GM19328 (cell line): ENCODE data around the gene TMEM182.

ENCODE experiments used
- ATAC-seq: cut with Tn5 transposase; IDR thresholded peaks from one replicate; pipeline ENCODE4 v1.9.1; 2021; ENCODE audit warnings: mild to moderate bottlenecking, moderate library complexity; ENCODE audit not compliant: unreplicated experiment

TMEM182 gene

GRCh38 chr2:102765061-102765460 is 3.2 kb downstream of the TMEM182 start:
- ATAC-seq: no peak

GRCh38 chr2:102768253-102768652 is 6.4 kb downstream of the TMEM182 start:
- no peak for ATAC-seq

GRCh38 chr2:102768892-102769291 is 7.1 kb downstream of the TMEM182 start:
- ATAC-seq: no peak

- no peak for ATAC-seq
Observed at GRCh38 chr2:102770506-102770905, 8.7 kb downstream of the TMEM182 start.

GRCh38 chr2:102771114-102771513 is 9.3 kb downstream of the TMEM182 start:
- ATAC-seq: no peak

GRCh38 chr2:102772659-102773058 is 10.8 kb downstream of the TMEM182 start:
- no peak for ATAC-seq

- no peak for ATAC-seq
Observed at GRCh38 chr2:102773149-102773705, 11.4 kb downstream of the TMEM182 start.

GRCh38 chr2:102778260-102778659 is 16.4 kb downstream of the TMEM182 start:
- no peak for ATAC-seq

- ATAC-seq: no peak
Observed at GRCh38 chr2:102780467-102780866, 18.6 kb downstream of the TMEM182 start.

- no peak for ATAC-seq
Observed at GRCh38 chr2:102782187-102782586, 20.4 kb downstream of the TMEM182 start.

GRCh38 chr2:102782933-102783332 is 21.1 kb downstream of the TMEM182 start:
- no peak for ATAC-seq

GRCh38 chr2:102783506-102784183 is 21.8 kb downstream of the TMEM182 start:
- no peak for ATAC-seq

- no peak for ATAC-seq
Observed at GRCh38 chr2:102784940-102785339, 23.1 kb downstream of the TMEM182 start.

GRCh38 chr2:102788216-102788884 is 26.5 kb downstream of the TMEM182 start:
- no peak for ATAC-seq

- ATAC-seq: no peak
Observed at GRCh38 chr2:102788885-102789260, 27.0 kb downstream of the TMEM182 start.

- no peak for ATAC-seq
Observed at GRCh38 chr2:102789349-102790090, 27.7 kb downstream of the TMEM182 start.

GRCh38 chr2:102790091-102790455 is 28.2 kb downstream of the TMEM182 start:
- ATAC-seq: no peak

GRCh38 chr2:102792568-102793208 is 30.9 kb downstream of the TMEM182 start:
- ATAC-seq: no peak

GRCh38 chr2:102795641-102796040 is 33.8 kb downstream of the TMEM182 start:
- no peak for ATAC-seq

GRCh38 chr2:102796337-102796736 is 34.5 kb downstream of the TMEM182 start:
- ATAC-seq: no peak

- ATAC-seq: no peak
Observed at GRCh38 chr2:102797486-102797885, 35.7 kb downstream of the TMEM182 start.
